Activated CD4-positive, alpha-beta T cell treated with anti-CD3 and anti-CD28 coated beads, Interleukin-2, amount 10 ng/mL, durations not matched to agents 7 days and 5 days (primary cell): ENCODE measurements around the gene CYTH1. TPM values are rescaled to one million over a fixed set of nuclear protein-coding genes. Genes with fewer than 3 reads are reported as not detected.

ENCODE experiments used
- CTCF ChIA-PET: fragments of 350-600 bp; sonication (Branson Sonifier 250); formaldehyde crosslinking; loops from one replicate; lab custom pipeline; 2021; ENCODE audit warnings: antibody characterized with exemption; lab: Charles Lee
- POLR2A ChIA-PET: fragments of 350-600 bp; sonication (Branson Sonifier 250); formaldehyde crosslinking; loops from one replicate; lab custom pipeline; 2021; ENCODE audit warnings: antibody characterized with exemption; lab: Charles Lee
- DNase-seq: peaks from one replicate; pipeline ENCODE4 v3.0.0-alpha.2; 2020
- H3K27ac Mint-ChIP-seq: one replicate; pipeline ENCODE4 v1.8.0; 2021; ENCODE audit warnings: mild to moderate bottlenecking, moderate library complexity, mixed read lengths
- H3K27me3 Mint-ChIP-seq: one replicate; pipeline ENCODE4 v1.8.0; 2021; ENCODE audit warnings: mixed read lengths
- H3K36me3 Mint-ChIP-seq: one replicate; pipeline ENCODE4 v1.8.0; 2021; ENCODE audit warnings: low read depth, mixed read lengths
- H3K4me1 Mint-ChIP-seq: one replicate; pipeline ENCODE4 v1.8.0; 2021; ENCODE audit warnings: mixed read lengths
- H3K4me3 Mint-ChIP-seq: one replicate; pipeline ENCODE4 v1.8.0; 2021; ENCODE audit warnings: mild to moderate bottlenecking, moderate library complexity, mixed read lengths
- H3K9me3 Mint-ChIP-seq: one replicate; pipeline ENCODE4 v1.8.0; 2021; ENCODE audit warnings: mixed read lengths
- total RNA-seq, 2 experiments: library from RNA; stranded (reverse); gene quantifications; one replicate each; pipeline ENCODE4 v1.2.3, GENCODE V29; 2021

The CYTH1 gene
- total RNA-seq, 2 experiments from 2014 or later = 244 to 251 TPM

DNA sequence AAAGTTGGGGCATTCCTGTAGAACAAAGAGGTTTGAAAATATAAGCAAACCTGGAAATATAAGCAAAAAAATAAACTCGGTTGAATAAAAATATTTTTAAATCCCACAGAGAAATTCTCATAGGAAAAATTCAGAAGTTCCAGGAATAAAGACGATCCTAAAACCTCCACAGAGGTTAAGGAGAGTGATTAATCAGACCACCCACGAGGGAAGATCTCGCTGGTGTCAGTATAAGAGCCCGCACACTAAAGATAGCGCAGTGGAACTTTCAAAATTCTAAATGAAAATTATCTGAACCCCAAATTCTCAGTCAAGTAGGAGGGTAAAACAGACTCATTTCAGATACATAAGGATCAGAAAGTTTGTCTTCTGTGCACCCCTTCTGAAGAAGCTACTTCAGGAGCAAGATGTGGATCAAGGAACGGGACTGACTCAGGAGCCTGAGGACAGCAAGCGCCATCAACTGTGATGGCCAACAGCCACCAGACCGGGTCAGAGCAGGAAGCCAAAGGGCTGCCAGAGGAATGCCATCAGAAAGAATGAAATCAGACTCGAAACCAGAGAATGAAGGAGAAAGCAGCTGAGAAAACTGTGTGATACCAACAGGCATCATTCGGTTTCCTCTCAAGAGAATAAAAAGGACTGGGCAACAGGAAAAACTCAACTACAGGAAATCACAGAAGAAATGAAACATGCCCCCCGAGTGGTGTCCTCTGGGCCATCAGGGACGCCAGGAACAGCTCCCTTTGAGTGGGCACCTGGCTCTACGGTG is 66.9 kb downstream of the CYTH1 start:
- DNase-seq = no peak
- POLR2A ChIA-PET = no interaction called here
- Mint-ChIP-seq H3K4me3 (peak overlapping the region; percentile 18), H3K4me1 (peaks cover 90% of the 10 kb centered on the region), H3K36me3 (peaks cover 30% of the 10 kb centered on the region), H3K27ac (peak overlapping the region; percentile 80), H3K27me3 (no peaks in the 10 kb centered on the region), H3K9me3 (no peaks in the 10 kb centered on the region)
- CTCF ChIA-PET = interaction anchor here (0.5 to 3.5 kb wide), 4 partner anchors 11 to 1386 kb away, joined by 3 to 14 read pairs (median 4); partner anchors contain the start of gene GAA

DNA sequence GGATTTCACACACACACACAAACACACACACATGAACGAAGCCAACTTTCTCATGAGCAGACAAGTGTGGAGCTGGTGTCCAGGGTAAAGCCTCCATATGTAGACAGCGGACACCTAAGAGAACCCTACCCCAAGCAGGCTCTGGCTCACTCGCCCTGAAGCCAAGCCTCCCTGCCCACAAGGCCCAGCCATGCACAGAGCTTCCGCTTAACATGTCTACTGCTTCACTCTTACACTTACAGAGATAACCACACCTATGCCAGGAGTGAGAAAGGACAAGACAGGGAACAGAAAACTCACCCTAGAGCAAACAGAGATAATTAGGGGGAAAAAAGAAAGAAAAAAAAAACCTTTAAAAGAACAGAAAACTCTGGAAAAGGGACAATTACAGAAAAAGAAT is 67.5 kb downstream of the CYTH1 start:
- DNase-seq = no peak
- no peaks in the 10 kb centered on the region for H3K27me3 Mint-ChIP-seq
- peaks cover 90% of the 10 kb centered on the region for H3K4me1 Mint-ChIP-seq
- H3K36me3 Mint-ChIP-seq = peaks cover 34% of the 10 kb centered on the region
- CTCF ChIA-PET = interaction anchor here (1.2 to 3.5 kb wide), 3 partner anchors 11 to 45 kb away, joined by 3 to 14 read pairs (median 5); no protein-coding TSS in a partner anchor
- peak overlapping the region; percentile 48 for H3K27ac Mint-ChIP-seq
- H3K4me3 Mint-ChIP-seq = peak overlapping the region; percentile 41
- POLR2A ChIA-PET = no interaction called here
- no peaks in the 10 kb centered on the region for H3K9me3 Mint-ChIP-seq

GRCh38 chr17:78712043-78712442 is 70.0 kb downstream of the CYTH1 start:
- POLR2A ChIA-PET = no interaction called here
- CTCF ChIA-PET = interaction anchor here (0.9 kb wide), 1 partner anchor 68 kb away, joined by 4 read pairs; no protein-coding TSS in a partner anchor

GRCh38 chr17:78710607-78711006 is 71.5 kb downstream of the CYTH1 start:
- Mint-ChIP-seq H3K9me3 (no peaks in the 10 kb centered on the region), H3K4me3 (peak overlapping the region; percentile 2), H3K4me1 (peaks cover 74% of the 10 kb centered on the region), H3K27me3 (no peaks in the 10 kb centered on the region), H3K27ac (peak overlapping the region; percentile 66), H3K36me3 (peaks cover 46% of the 10 kb centered on the region)
- no peak for DNase-seq
- CTCF ChIA-PET = interaction anchor here (1.5 to 3.1 kb wide), 2 partner anchors 11 to 16 kb away, joined by 4 to 19 read pairs; no protein-coding TSS in a partner anchor
- POLR2A ChIA-PET = no interaction called here

More at GRCh38 chr17:78712043-78712442, 70.0 kb downstream of the CYTH1 start:
- Mint-ChIP-seq H3K4me3 (no peak overlapping the region), H3K27me3 (no peaks in the 10 kb centered on the region), H3K27ac (no peak overlapping the region), H3K9me3 (no peaks in the 10 kb centered on the region), H3K4me1 (peaks cover 86% of the 10 kb centered on the region), H3K36me3 (peaks cover 44% of the 10 kb centered on the region)
- DNase-seq = no peak

- no peak for DNase-seq
- Mint-ChIP-seq H3K4me1 (peaks cover 68% of the 10 kb centered on the region), H3K36me3 (peaks cover 46% of the 10 kb centered on the region), H3K9me3 (no peaks in the 10 kb centered on the region), H3K27me3 (no peaks in the 10 kb centered on the region), H3K4me3 (peak overlapping the region; percentile 21), H3K27ac (peak overlapping the region; percentile 66)
- ChIA-PET CTCF (interaction anchor here (0.6 to 3.1 kb wide), 14 partner anchors 9 to 309 kb away, joined by 3 to 19 read pairs (median 4); no protein-coding TSS in a partner anchor), POLR2A (interaction anchor here (0.8 to 1.2 kb wide), 2 partner anchors 38 to 84 kb away, joined by 3 to 5 read pairs; no protein-coding TSS in a partner anchor)
Measured at GRCh38 chr17:78709751-78710181, 72.3 kb downstream of the CYTH1 start.

DNA sequence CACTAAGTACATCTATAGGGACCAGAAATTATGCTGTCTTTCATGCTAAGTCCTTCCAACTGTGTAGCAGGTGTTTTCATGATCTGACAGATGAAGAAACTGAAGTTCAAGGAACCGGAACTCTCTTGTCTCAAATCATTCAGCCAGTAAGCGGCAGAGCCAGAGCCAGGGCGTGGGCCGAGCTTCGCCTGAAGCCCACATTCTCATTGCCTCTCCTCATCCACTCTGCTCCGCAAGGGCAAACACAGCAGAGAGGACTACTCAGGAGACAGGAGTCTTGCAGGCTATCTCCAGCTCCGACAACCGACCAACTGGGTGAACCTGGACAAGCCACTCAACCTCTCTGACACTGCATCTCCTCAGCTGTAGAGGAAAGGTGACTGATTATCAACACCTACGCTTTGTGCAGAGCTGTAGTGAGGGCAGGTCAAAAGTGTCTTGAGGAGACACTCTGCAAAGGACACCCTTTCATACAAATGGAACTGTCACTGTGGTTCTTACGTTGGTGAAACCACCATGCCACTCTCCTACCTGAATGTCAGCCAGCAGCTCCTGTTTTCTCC is 72.9 kb downstream of the CYTH1 start:
- Mint-ChIP-seq H3K27ac (peak overlapping the region; percentile 66), H3K36me3 (peaks cover 41% of the 10 kb centered on the region), H3K4me1 (peaks cover 62% of the 10 kb centered on the region), H3K27me3 (no peaks in the 10 kb centered on the region), H3K9me3 (no peaks in the 10 kb centered on the region), H3K4me3 (peak overlapping the region; percentile 34)
- ChIA-PET CTCF (interaction anchor here (1.0 to 3.1 kb wide), 16 partner anchors 8 to 271 kb away, joined by 3 to 19 read pairs (median 4); no protein-coding TSS in a partner anchor), POLR2A (interaction anchor here (0.8 to 1.2 kb wide), 2 partner anchors 39 to 84 kb away, joined by 3 to 5 read pairs; no protein-coding TSS in a partner anchor)
- DNase-seq = no peak

DNA sequence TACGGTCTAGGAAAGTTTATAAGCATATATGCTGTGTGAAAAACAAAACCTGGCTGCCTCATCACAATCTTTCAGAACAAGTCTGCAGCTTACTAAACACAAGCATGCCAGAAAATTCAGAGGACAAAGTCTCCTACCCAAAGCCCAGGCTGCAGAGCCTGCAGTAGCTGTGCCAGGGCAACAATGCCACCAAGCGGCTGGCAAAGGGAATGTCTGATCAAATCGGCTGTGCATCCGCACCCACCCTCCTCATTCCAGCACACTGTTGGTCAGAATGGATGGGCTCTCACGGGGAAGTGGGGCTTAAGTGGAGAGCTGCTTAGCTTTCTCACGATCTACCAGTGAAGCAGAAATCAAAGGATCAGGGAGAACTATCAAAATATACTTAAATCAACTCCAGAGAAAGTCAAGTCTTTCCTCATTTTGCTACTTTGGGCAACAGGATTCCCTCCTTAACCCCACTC is 73.5 kb downstream of the CYTH1 start:
- peaks cover 42% of the 10 kb centered on the region for H3K36me3 Mint-ChIP-seq
- H3K4me3 Mint-ChIP-seq = peak overlapping the region; percentile 34
- peak; percentile 67 for DNase-seq
- peak overlapping the region; percentile 66 for H3K27ac Mint-ChIP-seq
- peaks cover 61% of the 10 kb centered on the region for H3K4me1 Mint-ChIP-seq
- CTCF ChIA-PET = interaction anchor here (1.0 to 3.1 kb wide), 16 partner anchors 8 to 271 kb away, joined by 3 to 19 read pairs (median 4); no protein-coding TSS in a partner anchor
- no peaks in the 10 kb centered on the region for H3K9me3 Mint-ChIP-seq
- POLR2A ChIA-PET = interaction anchor here (1.2 kb wide), 1 partner anchor 39 kb away, joined by 3 read pairs; no protein-coding TSS in a partner anchor
- no peaks in the 10 kb centered on the region for H3K27me3 Mint-ChIP-seq

DNA sequence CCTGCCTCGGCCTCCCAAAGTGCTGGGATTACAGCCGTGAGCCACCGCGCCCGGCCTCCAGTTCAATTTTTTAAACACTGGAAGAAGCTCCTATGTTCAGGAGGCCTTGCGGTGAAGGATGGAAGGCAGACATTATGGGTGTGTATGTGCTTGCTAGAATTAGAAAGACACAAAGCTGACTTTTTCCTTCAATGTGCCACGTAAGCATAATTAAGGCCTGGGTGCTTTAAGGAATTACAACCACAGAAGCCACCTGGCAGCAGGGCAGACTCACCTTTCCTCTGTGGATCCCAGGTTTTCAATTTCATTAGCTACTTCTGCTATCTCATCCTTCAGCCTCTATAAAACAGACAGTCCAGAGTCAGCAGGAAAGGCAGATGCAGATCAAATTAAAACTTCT is 74.2 kb downstream of the CYTH1 start:
- Mint-ChIP-seq H3K4me1 (peaks cover 55% of the 10 kb centered on the region), H3K4me3 (no peak overlapping the region), H3K36me3 (peaks cover 45% of the 10 kb centered on the region), H3K27me3 (no peaks in the 10 kb centered on the region), H3K9me3 (no peaks in the 10 kb centered on the region), H3K27ac (peak overlapping the region; percentile 2)
- ChIA-PET POLR2A (interaction anchor here (0.6 kb wide), 1 partner anchor 48 kb away, joined by 3 read pairs; no protein-coding TSS in a partner anchor), CTCF (interaction anchor here (1.0 to 3.1 kb wide), 9 partner anchors 9 to 261 kb away, joined by 3 to 19 read pairs (median 4); no protein-coding TSS in a partner anchor)
- no peak for DNase-seq

- no peak overlapping the region for H3K4me3 Mint-ChIP-seq
- peaks cover 47% of the 10 kb centered on the region for H3K4me1 Mint-ChIP-seq
- H3K27ac Mint-ChIP-seq = peak overlapping the region; percentile 19
- POLR2A ChIA-PET = interaction anchor here (0.6 to 0.7 kb wide), 2 partner anchors 30 to 48 kb away, joined by 3 read pairs; no protein-coding TSS in a partner anchor
- H3K9me3 Mint-ChIP-seq = no peaks in the 10 kb centered on the region
- H3K27me3 Mint-ChIP-seq = no peaks in the 10 kb centered on the region
- CTCF ChIA-PET = interaction anchor here (0.7 to 1.8 kb wide), 2 partner anchors 30 to 826 kb away, joined by 3 to 4 read pairs; no protein-coding TSS in a partner anchor
- peaks cover 52% of the 10 kb centered on the region for H3K36me3 Mint-ChIP-seq
- no peak for DNase-seq
Measured at GRCh38 chr17:78707016-78707415, 75.1 kb downstream of the CYTH1 start.

- H3K9me3 Mint-ChIP-seq = no peaks in the 10 kb centered on the region
- H3K4me3 Mint-ChIP-seq = no peak overlapping the region
- peaks cover 41% of the 10 kb centered on the region for H3K4me1 Mint-ChIP-seq
- POLR2A ChIA-PET = interaction anchor here (0.7 kb wide), 1 partner anchor 30 kb away, joined by 3 read pairs; no protein-coding TSS in a partner anchor
- no peaks in the 10 kb centered on the region for H3K27me3 Mint-ChIP-seq
- DNase-seq = no peak
- H3K36me3 Mint-ChIP-seq = peaks cover 58% of the 10 kb centered on the region
- CTCF ChIA-PET = no interaction called here
- H3K27ac Mint-ChIP-seq = no peak overlapping the region
Measured at GRCh38 chr17:78706271-78706915, 75.7 kb downstream of the CYTH1 start.

- no peaks in the 10 kb centered on the region for H3K9me3 Mint-ChIP-seq
- ChIA-PET CTCF (interaction anchor here (0.7 to 1.4 kb wide), 2 partner anchors 16 to 21 kb away, joined by 3 to 4 read pairs; no protein-coding TSS in a partner anchor), POLR2A (no interaction called here)
- no peak overlapping the region for H3K4me3 Mint-ChIP-seq
- no peak overlapping the region for H3K27ac Mint-ChIP-seq
- peaks cover 31% of the 10 kb centered on the region for H3K4me1 Mint-ChIP-seq
- peaks cover 61% of the 10 kb centered on the region for H3K36me3 Mint-ChIP-seq
- DNase-seq = no peak
- H3K27me3 Mint-ChIP-seq = no peaks in the 10 kb centered on the region
Measured at GRCh38 chr17:78705071-78705470, 77.0 kb downstream of the CYTH1 start.
